Ovary (tissue), 9 donors: ENCODE data around the gene DAP. TPM values are rescaled to one million over a fixed set of nuclear protein-coding genes. Genes with fewer than 3 reads are reported as not detected.

Source experiments
- DNase-seq, 5 donors: peaks; one replicate each; pipeline ENCODE4 v3.0.0-alpha.2; 2019 to 2020
- H3K27ac ChIP-seq, 2 donors: fragments of 200-600 bp; one replicate each; pipeline versions ENCODE4 v1.5.1 to v1.8.0; 2019 to 2022
- H3K27me3 ChIP-seq: fragments of 200-600 bp; one replicate; pipeline ENCODE4 v1.8.0; 2022
- H3K36me3 ChIP-seq: fragments of 200-600 bp; sonication (generic); one replicate; pipeline ENCODE4 v1.5.1; 2019
- H3K4me1 ChIP-seq: one replicate; pipeline ENCODE4 v1.8.1; 2013; ENCODE audit warnings: mild to moderate bottlenecking, moderate library complexity; ENCODE audit not compliant: insufficient read depth
- H3K4me3 ChIP-seq: fragments of 200-600 bp; sonication (generic); one replicate; pipeline ENCODE4 v1.5.1; 2017
- H3K9me3 ChIP-seq, 2 donors: fragments of 200-600 bp in 1 of 2; sonication (generic) in 1 of 2; one replicate each; pipeline versions ENCODE4 v1.5.1 to v1.8.1; 2013 to 2019; ENCODE audit warnings: mild to moderate bottlenecking in 1 of 2, moderate library complexity in 1 of 2
- CTCF ChIP-seq, 3 donors: fragments of 450-650 bp in 2 of 3; fragments of 200-600 bp in 1 of 3; IDR thresholded peaks; one replicate each; pipeline versions ENCODE4 v1.5.1 to v1.8.0; 2016 to 2022; ENCODE audit warnings: antibody characterized with exemption in 3 of 3, mild to moderate bottlenecking in 1 of 3
- EP300 ChIP-seq: sonication (generic); formaldehyde crosslinking; IDR thresholded peaks from one replicate; pipeline ENCODE4 v1.6.1; 2017; ENCODE audit warnings: antibody characterized with exemption
- POLR2A ChIP-seq: fragments of 450-650 bp; IDR thresholded peaks from one replicate; pipeline ENCODE4 v1.6.1; 2017; ENCODE audit warnings: antibody characterized with exemption, mild to moderate bottlenecking, moderate library complexity
- WGBS, 3 donors: extraction: QIAGEN DNeasy Blood & Tissue Kit in 1 of 3; methylation state at CpG; one replicate each; pipeline versions ENCODE4 v1.1.5 to v1.1.7; 2013 to 2017; 5-methylcytosine and 5-hydroxymethylcytosine counted together
- intact Hi-C, 4 donors: fragments of 100-400 bp; cut with DNase I; formaldehyde crosslinking; loops; one replicate each; pipeline versions ENCODE4 v1.11.0 to v1.15.1; 2022 to 2023
- polyA plus RNA-seq, 2 donors: library from polyadenylated mRNA; stranded (reverse); fragments of 200-250 nt in 1 of 2; fragments of 350-450 nt in 1 of 2; fragmentation: Illumina TruSeq in 1 of 2; extraction: RNeasy Lipid Tissue Mini Kit (QIAGEN cat#74804) in 1 of 2; gene quantifications; one replicate each; pipeline ENCODE4 v1.2.3, GENCODE V29; 2013 to 2014
- total RNA-seq, 7 donors: library from RNA; depleted of rRNA in 2 of 7; stranded (reverse); fragments of >200 nt in 2 of 7; fragmentation: NEBNext Ultra II Directional in 3 of 7; extraction: Animal tissue kit (Norgen Biotek cat#: 25700) in 3 of 7; gene quantifications; one replicate each; pipeline versions ENCODE4 v1.1.0 to v1.2.4, GENCODE V29; 2016 to 2023
- donor health status: DM: no; HTN: no; CAD: no; lungs with moderate emphysema.
- donor health status: DM: no; HTN: no; CAD: no.
- donor health status: Bipolar disorder and iron deficiency.
- donor health status: DM: yes; HTN: yes; CAD: no.
- donor health status: DM: no; HTN: no; CAD: no.
- donor health status: DM: yes; HTN: yes; CAD: no.

The DAP gene
- total and polyA plus RNA-seq, 9 donors: 32.0 to 159 (median 88.5) TPM

DNA sequence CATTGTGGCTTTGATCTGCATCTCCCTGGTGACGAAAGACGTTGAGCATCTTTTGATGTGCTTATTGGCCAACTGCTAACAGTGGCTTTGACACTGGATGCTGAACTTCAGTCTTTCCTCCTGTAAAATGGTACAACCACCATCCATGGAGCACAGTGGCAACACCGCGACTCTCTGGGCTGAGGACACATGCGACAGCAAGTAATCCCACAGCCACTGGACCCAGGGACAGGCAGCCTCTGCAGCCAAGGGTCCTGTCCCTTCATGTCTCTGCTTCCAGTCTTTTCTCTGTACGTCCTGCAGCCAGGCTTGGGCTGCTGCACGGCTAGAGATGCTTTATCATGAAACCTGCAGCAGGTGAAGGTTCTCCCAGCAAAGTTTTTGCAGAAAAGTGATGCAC, 83.5 kb downstream of the DAP start:
- no peak overlapping the region for H3K4me3 ChIP-seq
- DNase-seq: no peak
- no peaks in the 10 kb centered on the region for H3K36me3 ChIP-seq
- TF ChIP-seq POLR2A: no peak
- no peak for TF ChIP-seq CTCF (IDR thresholded peaks at IDR 0.05)
- no peak for TF ChIP-seq EP300
- 92 to 95% (median 94%) methylated on average over 7 of the region's 7 CpGs for WGBS, 3 donors
- no peaks in the 10 kb centered on the region for H3K27me3 ChIP-seq
- no peaks in the 10 kb centered on the region for H3K9me3 ChIP-seq
- intact Hi-C loops: no loop called here
- H3K27ac ChIP-seq: no peak overlapping the region
- H3K4me1 ChIP-seq: no peaks in the 10 kb centered on the region

GRCh38 chr5:10676946-10677345, 84.1 kb downstream of the DAP start:
- H3K36me3 ChIP-seq: no peaks in the 10 kb centered on the region
- H3K9me3 ChIP-seq: no peaks in the 10 kb centered on the region
- intact Hi-C loops: no loop called here
- no peak overlapping the region for H3K27ac ChIP-seq
- no peaks in the 10 kb centered on the region for H3K4me1 ChIP-seq
- no peak for DNase-seq
- WGBS, 3 donors: 91 to 100% (median 91%) methylated on average over 1 of the region's 1 CpG
- H3K27me3 ChIP-seq: no peaks in the 10 kb centered on the region
- H3K4me3 ChIP-seq: no peak overlapping the region
- TF ChIP-seq POLR2A (no peak), CTCF (IDR thresholded peaks at IDR 0.05) (no peak), EP300 (no peak)

DNA sequence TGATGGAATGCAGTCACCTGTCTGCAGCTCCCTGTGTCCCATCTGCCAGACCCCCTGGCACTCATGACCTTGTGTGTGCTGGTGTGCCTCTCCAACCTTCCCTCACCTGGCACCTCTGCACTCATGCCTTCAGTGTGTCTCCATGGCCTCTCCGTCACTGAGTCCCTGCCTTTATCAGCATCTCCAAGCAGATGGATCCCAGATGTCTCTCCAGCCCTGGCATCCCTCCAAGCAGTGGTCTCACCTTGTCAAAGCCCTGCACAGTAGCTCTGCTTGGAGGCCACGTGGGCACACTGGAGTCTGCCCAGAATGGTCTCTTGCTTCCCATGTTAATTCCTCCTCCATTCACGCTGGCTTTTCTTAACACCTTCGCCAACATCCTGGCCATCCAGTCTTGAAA, 84.8 kb downstream of the DAP start:
- Histone ChIP-seq H3K36me3 (no peaks in the 10 kb centered on the region), H3K27ac (no peak overlapping the region), H3K9me3 (no peaks in the 10 kb centered on the region), H3K4me3 (no peak overlapping the region), H3K27me3 (no peaks in the 10 kb centered on the region), H3K4me1 (no peaks in the 10 kb centered on the region)
- WGBS, 3 donors: 47 to 51% (median 48%) methylated on average over 4 of the region's 4 CpGs
- no peak for DNase-seq
- intact Hi-C loops: no loop called here
- TF ChIP-seq EP300 (no peak), POLR2A (no peak), CTCF (IDR thresholded peaks at IDR 0.05) (no peak)

DNA sequence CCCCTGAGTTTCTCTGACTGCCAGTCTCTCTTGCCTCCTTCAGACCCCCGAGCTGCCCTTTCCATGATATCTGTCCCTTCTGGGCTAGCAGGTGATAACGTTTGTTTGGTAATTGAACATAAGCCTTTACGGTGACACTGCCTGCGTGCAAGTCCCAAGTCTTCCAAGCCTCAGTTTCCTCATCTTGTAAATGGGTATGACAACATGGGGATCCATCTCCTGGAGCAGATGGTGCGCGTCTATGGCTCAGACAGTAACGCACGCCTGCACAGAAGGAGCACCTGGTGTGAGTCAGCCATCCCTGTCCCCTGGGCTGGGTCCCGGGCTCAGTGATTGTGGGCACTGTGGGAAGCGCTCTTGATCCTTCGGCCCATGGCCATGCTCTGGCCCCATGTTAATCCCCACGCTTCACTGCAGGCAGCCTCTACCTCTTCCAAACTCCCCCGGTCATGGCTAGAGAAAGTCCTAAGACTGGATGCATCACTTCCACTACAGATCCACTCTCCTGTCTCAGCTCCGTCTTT, 85.8 kb downstream of the DAP start:
- no peaks in the 10 kb centered on the region for H3K4me1 ChIP-seq
- intact Hi-C loops: no loop called here
- no peak overlapping the region for H3K27ac ChIP-seq
- TF ChIP-seq POLR2A (no peak), CTCF (IDR thresholded peaks at IDR 0.05) (no peak), EP300 (no peak)
- no peak overlapping the region for H3K4me3 ChIP-seq
- no peaks in the 10 kb centered on the region for H3K36me3 ChIP-seq
- H3K27me3 ChIP-seq: no peaks in the 10 kb centered on the region
- H3K9me3 ChIP-seq: no peaks in the 10 kb centered on the region
- DNase-seq: no peak
- 78 to 84% (median 81%) methylated on average over 14 of the region's 14 CpGs for WGBS, 3 donors

- no peaks in the 10 kb centered on the region for H3K4me1 ChIP-seq
- no peaks in the 10 kb centered on the region for H3K27me3 ChIP-seq
- no peaks in the 10 kb centered on the region for H3K9me3 ChIP-seq
- TF ChIP-seq EP300 (no peak), POLR2A (no peak), CTCF (IDR thresholded peaks at IDR 0.05) (no peak)
- no peak for DNase-seq
- H3K36me3 ChIP-seq: no peaks in the 10 kb centered on the region
- intact Hi-C loops: no loop called here
- no peak overlapping the region for H3K4me3 ChIP-seq
- no peak overlapping the region for H3K27ac ChIP-seq
- WGBS, 3 donors: 33 to 43% (median 35%) methylated on average over 6 of the region's 6 CpGs
These were observed 86.5 kb downstream of the DAP start for GRCh38 chr5:10674582-10674981.
